HG02678 (cell line): Measurements from ENCODE around the gene RAB31.

Experiments used
- ATAC-seq: cut with Tn5 transposase; IDR thresholded peaks from one replicate; pipeline ENCODE4 v1.9.1; 2021; ENCODE audit warnings: mild to moderate bottlenecking, moderate library complexity; ENCODE audit not compliant: unreplicated experiment

Gene RAB31

DNA sequence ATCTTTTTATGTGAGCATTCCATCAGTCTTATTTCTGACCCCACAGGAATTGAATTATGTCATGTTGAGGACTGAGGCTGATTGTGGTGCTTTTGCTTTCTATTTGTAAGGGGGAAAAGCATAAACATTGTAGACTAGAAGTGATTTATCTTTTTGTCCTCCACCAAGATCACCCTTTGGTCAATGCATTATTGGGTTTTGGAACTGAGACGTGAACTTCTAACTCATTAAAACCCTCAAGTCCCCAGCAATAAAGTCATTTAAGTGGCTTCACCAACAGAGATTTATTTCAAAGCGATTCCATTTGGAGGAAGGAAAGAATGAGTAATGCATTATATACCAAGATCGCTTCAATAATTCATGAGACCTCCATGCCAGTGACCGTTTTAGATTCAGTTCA, 102.2 kb downstream of the RAB31 start:
- ATAC-seq: no peak

DNA sequence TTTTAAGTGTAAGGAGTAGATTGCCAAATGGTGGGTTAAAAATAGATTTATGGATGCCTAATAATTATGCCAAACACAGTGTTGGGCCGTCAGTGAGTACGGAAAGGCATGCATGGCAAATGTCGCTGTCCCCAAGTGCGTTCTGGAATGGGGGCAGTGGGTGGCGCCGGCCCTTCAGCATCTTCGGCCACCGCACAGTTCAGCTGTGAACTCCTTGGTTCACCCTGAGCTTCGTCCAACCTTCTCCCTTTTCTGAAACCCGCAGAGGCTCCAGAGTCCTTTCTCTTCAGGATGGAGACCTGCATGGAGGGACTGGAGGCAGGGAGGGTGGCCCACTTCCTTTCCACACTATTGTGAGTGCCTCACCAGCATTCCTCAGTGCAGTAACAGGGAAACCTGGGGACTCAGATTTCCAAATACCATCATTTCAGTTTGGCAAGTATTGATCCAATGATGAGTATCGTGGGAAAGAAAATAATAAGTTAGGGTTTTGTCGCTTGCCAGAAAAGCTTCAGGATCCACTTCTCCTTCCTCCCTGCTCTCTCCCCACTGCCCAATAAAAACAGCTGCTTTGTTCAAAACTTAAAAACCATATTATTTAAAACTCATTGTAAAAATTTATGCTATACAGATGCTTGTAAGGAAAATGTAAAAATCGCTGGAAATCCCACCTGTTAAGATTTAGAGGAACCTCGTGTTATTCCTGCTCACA, 103.0 kb downstream of the RAB31 start:
- ATAC-seq: no peak

DNA sequence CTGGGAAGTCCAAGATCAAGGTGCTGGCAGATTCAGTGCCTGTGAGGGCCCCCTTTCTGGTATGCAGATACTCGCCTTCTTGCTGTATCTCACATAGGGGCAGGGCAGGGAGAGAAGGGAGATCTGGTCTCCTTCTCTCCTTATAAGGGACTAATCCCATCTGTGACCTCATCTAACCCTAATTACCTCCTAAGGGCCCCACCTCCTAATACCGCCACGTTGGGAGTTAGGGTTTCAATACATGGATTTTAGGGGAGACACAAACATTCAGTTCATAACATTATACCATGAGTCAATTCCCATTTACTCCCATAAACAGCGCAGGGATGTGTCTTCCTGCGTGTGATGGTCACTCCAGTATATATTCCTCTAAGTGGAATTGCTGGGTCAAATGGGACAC, 103.9 kb downstream of the RAB31 start:
- ATAC-seq: no peak

DNA sequence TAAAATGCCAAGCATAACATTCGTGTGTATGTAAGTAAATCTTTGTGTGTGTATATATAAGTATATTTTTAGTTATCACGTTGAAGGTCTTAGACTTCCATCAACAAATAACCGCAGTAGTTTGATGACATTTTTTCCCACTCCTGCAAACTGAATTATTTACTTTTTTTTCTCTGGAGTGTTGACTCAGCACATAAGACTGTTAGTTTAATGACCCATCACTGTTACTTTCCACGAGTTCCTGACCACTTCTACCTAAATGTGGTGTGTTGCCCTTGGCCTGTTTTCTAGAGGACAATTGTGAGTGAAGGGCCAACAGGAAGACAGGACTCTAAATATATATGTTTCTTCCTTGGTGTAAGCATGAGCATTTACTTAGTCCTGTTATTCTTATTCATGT, 106.3 kb downstream of the RAB31 start:
- ATAC-seq: no peak

DNA sequence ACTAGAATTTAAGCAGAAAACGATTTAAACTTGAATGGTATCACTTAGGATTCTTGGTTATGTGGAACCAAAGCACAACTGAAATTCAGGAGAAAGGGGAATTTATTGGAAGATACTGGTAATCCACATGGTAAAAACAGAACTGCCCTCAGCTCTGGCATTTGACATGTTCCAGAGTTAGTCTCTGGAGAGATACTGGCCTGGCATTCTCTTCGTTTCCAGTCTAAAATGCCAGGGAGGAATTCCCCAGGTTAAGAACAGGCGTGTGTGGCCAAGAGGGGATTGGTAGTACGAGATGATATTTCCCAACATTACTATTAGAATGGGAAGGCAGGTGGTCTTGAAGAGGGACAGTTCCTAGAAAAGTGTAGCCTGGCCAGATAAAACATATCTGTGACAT, 109.2 kb downstream of the RAB31 start:
- no peak for ATAC-seq

DNA sequence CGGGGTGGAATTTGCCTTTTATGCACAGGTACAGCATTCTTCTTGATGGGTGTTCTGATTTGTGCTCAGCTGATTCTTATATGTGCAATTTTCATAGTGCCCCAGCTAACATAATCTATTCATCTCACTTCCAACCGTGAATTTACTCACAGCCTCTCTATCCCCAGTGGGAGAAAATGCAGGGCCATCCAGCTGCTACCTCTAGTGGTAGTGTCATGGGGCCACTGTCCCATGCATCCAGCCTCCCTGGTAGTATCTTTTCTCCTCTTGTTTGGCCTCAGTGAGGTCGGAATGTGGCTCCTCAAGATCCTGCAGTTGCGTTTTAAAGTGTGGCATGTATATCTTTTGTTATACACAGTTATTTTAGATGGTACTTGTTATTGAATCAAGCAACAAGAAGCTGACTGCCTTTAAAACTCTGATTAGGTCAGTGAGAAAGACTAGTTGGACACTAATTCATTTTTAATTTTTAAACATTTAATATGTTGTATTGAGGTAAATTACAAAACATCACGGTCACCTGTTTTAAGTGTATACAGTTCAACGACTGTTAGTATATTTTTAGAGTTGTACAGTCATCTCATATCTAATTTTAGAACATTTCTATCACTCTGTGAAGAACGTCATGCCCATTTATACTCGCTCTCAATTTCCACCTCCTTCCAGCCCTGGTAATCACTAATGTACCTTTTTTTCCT, 109.8 kb downstream of the RAB31 start:
- no peak for ATAC-seq

DNA sequence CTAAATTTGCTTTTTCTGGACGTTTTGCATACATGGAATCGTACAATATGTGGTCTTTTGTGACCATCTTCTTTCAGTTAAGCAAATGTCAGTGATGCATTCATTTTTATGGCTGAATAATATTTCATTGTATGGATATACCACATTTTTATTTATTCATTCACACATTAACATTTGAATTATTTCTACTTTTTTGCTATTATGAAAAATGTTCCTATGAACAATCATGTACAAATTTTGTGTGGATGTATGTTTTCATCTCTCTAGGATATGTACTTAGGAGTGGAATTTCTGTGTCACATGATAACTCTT, 110.3 kb downstream of the RAB31 start:
- ATAC-seq: no peak

DNA sequence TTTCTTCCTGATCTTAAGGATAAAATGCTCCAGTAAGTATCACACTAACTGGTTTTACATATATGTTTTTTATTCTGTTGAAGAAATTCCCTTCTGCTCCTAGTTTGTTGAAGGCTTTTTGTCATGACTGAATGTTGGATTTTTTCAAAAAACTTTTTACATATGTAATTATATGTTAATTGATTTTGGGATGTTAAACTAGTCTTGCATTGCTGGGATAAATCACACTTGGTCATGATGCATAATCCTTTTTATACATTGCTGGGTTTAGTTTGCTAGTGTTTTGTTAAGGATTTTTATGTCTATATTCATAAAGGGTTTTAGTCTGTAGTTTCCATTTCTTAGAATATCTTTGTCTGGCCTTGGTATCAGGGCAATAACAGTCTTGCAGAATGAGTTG, 112.0 kb downstream of the RAB31 start:
- ATAC-seq: no peak

DNA sequence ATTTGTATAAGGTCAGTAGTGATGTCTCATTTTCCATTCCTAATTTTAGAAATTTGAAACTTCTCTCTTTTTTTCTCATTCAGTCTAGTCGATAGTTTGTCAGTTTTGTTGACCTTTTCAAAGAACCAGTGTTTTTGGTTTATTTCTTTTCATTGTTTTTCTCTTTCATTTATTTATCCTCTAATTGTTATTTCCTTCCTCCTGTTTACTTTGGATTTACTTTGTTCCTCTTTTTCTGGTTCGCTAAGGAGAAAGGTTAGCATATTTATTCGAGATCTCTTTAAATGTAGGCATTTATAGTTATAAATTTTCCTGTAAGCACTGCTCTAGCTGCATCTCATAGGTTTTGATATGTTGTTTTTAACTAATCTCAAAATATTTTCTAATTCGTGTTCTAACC, 112.6 kb downstream of the RAB31 start:
- ATAC-seq: no peak

DNA sequence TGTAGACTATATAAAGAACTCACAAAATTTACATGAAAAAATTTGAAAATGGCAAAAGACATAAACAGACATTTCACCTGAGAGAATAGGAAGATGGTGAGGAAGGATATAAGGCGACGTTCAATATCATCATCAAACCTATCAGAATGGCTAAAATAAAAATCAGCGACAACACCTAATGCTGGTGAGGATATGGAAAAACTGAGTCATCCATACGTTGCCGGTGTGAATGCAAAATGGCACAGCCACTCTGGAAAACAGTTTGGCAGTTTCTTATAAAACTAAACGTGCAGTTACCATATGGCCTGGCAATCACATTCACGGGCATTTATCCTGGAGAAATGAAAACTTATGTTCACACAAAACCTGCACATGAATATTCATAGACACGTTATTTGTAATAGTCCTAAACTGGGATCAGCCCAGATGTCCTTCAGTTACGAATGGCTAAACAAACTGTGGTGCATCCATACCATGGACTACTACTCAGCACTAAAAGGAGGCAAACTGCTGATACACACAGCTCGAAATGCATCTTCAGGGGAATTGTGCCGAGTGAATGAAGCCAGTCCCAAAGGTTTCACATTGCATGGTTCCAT, 114.6 kb downstream of the RAB31 start:
- ATAC-seq: no peak

DNA sequence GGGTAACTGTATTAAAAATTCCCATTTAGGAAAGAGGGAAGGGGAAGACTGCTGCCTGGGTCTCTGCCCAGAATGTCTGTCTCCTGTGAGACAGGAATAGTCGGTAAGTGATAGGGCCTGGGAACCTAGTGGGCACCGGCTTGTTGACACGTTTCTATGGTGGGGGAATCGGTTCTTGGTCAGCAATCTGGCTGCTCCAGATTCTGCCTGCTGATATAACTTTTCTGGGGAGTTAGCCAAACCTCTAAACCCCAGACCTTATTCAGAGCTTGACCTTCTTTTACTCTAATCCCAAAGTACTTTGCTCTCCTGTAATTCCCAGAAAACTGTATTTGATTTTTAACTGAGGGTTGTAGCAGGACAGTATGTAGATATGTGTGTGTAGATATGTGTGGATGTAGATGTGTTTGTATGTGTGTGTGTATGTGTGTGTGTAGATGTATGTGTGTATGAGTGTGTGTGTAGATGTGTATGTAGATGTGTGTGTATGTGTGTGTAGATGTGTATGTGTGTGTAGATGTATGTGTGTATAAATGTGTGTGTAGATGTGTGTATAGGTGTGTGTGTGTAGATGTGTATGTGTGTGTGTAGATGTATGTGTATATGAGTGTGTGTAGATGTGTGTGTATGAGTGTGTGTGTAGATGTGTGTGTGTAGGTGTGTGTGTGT, 115.8 kb downstream of the RAB31 start:
- ATAC-seq: no peak

DNA sequence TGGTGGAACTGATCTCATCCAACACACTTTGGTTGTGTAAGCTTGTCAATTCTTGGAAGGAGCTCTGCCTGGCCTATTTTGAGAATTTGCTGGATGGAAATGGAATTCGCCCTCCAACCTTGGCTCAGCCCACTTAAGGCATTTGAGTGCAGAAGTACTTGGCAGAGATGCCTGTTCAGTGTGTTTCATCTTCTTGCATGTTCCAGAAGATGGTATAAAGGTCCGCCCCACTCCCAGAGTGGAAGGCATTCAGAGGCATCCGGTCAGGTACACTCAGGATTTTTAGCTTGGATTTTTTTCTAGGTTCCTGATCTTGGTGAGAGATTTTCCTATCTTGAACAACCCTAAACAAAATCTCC, 116.4 kb downstream of the RAB31 start:
- ATAC-seq: no peak

DNA sequence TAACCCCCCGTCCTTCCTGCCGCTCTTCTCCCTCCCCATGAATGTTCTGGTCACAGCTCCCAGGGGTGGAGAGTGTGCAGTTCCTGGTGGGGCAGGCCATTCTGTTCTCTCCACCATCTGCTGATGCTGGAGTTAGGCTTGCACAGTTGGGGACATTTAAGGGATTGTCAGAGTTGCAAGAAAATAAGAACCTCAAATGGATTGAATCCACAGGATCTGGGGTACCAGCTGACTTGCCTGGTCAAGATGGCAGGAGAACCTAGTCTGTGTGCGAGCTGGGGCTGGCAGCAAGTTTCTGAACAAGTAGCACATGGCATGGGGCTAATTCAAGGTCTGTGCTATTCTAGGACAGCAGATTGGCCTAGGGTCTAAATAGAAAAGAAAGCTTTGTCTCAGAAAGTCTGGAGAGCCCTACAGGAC, 116.9 kb downstream of the RAB31 start:
- ATAC-seq: no peak

DNA sequence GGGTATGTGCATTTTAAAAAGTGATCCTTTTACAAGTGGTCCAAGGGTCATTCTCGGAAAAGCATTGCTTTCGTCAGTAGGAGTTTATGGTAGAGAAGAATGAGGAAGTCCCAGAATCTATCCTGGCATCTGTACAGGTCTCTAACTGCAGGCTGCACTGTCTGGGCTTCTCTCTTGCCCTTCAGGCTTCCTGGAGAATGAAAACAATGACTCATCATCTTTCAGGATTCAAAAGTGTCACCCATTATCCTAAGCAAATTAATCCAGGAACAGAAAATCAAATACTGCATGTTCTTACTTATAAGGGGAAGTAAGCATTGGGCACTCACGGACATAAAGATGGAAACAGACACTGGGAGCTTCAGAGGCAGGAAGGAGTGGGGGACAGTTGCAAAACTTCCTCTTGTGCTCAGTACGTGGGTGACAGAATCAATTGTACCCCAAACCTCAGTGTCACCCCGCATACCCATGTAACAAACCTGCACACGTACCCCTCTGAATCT, 117.5 kb downstream of the RAB31 start:
- ATAC-seq: no peak

DNA sequence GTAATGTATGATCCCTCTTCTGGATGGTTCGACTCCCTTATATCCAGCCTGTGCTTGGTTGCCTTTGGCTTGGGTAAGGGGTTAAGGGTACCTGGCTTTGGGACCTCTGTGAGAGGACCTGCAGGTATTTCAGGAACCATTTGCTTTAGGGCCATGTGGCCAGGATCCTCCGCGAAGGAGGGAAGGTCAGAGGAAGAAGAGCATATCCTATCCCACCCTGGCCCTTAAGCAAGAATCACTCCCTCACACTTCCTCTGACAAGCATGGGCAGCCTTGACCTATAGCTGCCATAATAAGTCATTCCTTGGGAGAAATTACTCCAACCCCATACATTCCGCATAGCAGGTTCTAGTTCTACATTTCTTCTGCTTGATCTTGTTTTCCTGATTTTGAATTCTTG, 118.6 kb downstream of the RAB31 start:
- ATAC-seq: no peak

DNA sequence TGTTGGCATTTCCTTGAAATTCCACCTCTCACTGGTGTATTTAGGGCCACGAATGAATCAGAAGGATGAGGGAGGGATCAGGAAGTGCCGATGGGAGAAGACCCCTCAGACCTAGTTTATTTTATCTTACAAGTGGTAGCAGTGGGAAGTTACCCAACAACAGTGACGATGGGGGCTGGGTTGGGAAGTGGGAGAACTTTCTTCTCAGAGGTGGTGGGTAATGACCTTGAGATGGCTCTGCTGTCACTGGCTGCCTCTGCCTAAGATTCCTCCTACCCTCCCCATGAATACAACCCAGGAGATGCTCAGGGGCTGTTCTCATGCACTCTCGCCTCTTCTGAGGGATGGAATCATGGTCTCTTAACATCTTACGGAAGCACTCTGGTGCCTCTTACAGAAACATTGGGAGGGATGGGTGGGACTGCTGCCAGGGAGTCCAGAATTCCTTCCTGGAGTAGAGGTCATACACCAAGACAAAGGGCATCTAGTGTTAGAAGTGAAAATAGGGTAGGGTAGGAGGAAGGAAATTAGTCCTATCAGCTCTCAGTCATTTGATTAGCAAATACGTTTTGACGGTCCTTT, 119.2 kb downstream of the RAB31 start:
- ATAC-seq: no peak

DNA sequence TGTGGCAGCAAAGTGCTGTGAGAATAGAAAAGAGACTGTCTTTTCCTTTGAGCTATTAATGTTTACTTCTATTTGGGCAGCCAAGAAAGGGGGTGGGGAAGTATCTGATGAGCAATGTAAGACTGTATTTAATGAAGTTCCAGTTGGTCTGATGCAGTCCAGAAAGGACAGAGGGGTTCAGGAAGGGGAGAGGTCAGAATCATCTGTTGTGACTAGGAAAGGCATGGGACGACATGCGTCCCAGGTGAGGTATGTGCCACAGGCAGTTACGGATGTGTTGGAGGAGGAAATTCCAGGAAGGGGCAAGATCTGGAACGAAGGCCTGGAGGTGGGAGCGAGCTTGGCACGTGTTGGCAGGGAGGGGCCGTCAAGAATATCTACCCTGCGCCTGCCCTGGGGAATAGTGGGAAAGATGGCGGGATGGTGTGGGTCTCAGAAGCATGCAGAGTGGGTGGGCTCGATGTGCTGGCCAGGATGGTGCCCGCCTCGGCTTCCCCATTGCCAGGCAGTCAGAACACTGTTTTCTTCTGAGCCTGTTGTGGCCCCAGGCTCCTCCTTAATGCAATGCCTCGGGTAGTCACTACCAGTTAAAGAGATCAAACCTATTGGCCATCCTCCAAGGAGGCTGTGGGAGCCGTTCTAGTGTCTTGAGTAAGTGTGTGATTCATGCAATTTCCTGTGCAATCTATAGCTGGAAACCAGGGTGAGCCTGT, 119.8 kb downstream of the RAB31 start:
- no peak for ATAC-seq

DNA sequence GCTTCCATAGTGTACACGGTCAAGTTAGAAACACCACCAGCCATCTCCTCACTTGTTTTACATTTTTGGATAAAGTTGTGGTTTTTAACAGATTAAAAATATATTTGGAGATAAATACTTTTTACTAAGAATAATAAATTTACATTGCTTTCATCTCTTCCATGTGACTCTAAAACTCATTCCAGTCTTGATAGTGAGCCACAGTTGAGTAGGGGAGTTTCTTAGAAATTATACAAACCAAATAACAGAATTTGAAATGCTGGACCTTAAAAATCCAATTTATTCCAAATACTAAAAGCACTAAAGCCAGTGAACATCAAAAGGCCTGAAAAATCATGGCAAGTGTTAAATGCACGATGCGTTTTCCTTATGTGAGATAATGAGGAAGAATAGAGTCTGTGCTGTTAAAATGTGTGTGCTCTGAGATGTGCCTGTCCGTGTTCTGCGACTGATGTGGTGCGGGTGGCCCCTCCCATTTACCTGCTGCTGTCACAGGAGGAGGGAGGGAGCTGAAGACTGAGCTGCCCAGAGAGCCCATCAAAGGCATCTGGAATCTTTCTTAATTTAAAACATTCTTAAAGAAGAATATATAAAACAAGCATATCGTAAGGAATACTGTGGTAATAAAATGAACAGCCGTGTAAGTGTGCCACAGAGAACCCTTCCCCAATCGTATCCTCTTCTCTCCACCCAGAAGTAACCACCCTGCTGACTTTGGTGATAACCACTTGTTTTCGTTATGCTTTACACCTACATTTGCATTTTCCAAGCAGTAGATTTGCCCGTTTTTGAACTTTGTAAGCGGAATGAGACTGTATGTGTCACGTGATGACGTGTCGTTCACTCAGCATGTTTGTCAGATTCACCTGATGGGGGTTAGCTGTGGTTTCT, 120.7 kb downstream of the RAB31 start:
- no peak for ATAC-seq

DNA sequence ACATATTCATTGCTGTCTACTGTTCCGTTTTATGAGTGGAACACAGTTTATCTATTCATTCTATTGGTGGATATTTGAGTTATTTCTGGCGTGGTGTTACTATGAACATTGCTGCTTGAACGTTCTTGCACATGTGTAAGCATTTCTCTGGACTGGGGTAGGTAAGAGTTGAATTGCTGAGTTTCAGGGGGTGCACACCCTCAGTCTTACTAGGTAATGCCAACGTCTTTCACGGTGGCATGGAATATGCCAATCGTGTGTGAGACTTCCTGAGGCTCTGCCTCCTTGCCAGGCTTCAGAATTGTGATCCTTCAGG, 121.3 kb downstream of the RAB31 start:
- no peak for ATAC-seq
